MCF 10A (cell line): ENCODE measurements around the gene CLECL1. TPM values are rescaled to one million over a fixed set of nuclear protein-coding genes. Genes with fewer than 3 reads are reported as not detected.

Source experiments
- BruUV-seq: library from RNA; stranded (reverse); fragments of 400-500 nt; replicated peaks from 2 replicates; lab custom pipeline; 2021; lab: Mats Ljungman, UMichigan
- CTCF ChIA-PET: fragments of 300-600 bp; sonication (Branson Sonifier 250); formaldehyde crosslinking; extraction: SDS; loops from one replicate; lab custom pipeline; 2021; ENCODE audit warnings: antibody characterized with exemption, inconsistent platforms; lab: Yijun Ruan, JAX
- POLR2A ChIA-PET: fragments of 300-600, 350-650 bp; sonication (Branson Sonifier 250); formaldehyde crosslinking; extraction: SDS; loops from one replicate; lab custom pipeline; 2020; ENCODE audit warnings: antibody characterized with exemption, inconsistent platforms; lab: Yijun Ruan, JAX
- DNase-seq: peaks from one replicate; pipeline ENCODE4 v3.0.0-alpha.2; 2018; ENCODE audit not compliant: unreplicated experiment
- H3K27ac Mint-ChIP-seq: one replicate; pipeline ENCODE4 v1.8.0; 2022; ENCODE audit warnings: mild to moderate bottlenecking, low read depth, mixed read lengths; ENCODE audit not compliant: unreplicated experiment
- H3K27me3 Mint-ChIP-seq: one replicate; pipeline ENCODE4 v1.8.0; 2022; ENCODE audit warnings: mixed read lengths; ENCODE audit not compliant: insufficient read depth, unreplicated experiment
- H3K36me3 Mint-ChIP-seq: one replicate; pipeline ENCODE4 v1.8.0; 2022; ENCODE audit warnings: mild to moderate bottlenecking, moderate library complexity, mixed read lengths; ENCODE audit not compliant: insufficient read depth, unreplicated experiment
- H3K4me1 Mint-ChIP-seq: one replicate; pipeline ENCODE4 v1.8.0; 2022; ENCODE audit warnings: mixed read lengths; ENCODE audit not compliant: insufficient read depth, unreplicated experiment
- H3K4me3 Mint-ChIP-seq: one replicate; pipeline ENCODE4 v1.8.0; 2022; ENCODE audit warnings: mild to moderate bottlenecking, moderate library complexity, mixed read lengths; ENCODE audit not compliant: unreplicated experiment
- H3K9me3 Mint-ChIP-seq: one replicate; pipeline ENCODE4 v1.8.0; 2022; ENCODE audit warnings: mixed read lengths; ENCODE audit not compliant: unreplicated experiment
- CTCF ChIP-seq: fragments of 200-600 bp; IDR thresholded peaks from one replicate; pipeline ENCODE4 v1.8.0; 2022; ENCODE audit warnings: antibody characterized with exemption, mild to moderate bottlenecking; ENCODE audit not compliant: unreplicated experiment
- intact Hi-C: fragments of 100-400 bp; cut with micrococcal nuclease; formaldehyde crosslinking; loops from 2 replicates; pipeline ENCODE4 v1.14.1; 2022
- total RNA-seq: library from RNA; stranded (reverse); gene quantifications from 2 replicates; pipeline ENCODE4 v1.2.3, GENCODE V29; 2022

CLECL1 gene
- total RNA-seq, 1 experiment from 2014 or later, result not detected

DNA sequence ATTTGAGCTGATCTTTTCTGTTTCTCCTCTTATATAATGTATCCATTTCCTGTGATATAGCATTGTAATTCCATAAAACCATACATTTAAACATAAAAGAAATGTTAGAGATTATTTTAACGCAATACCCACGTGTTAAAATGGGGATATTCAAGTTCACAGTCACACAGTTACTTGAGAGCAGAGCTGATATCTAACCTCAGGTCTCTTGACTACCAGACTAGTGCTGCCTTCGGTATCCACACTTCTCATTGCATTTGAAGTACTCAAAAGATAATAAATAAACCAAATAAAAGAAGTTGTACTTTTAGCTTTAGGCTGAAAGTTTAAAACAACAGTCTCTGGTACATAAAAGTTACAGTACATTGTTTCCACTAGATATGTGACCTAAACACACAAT is 2.9 kb downstream of the CLECL1 start:
- H3K36me3 Mint-ChIP-seq, result no peaks in the 10 kb centered on the region
- intact Hi-C loops, result no loop called here
- ChIA-PET POLR2A (interaction anchor here (0.6 to 1.3 kb wide), 3 partner anchors 9 to 90 kb away, joined by 3 read pairs; no protein-coding TSS in a partner anchor), CTCF (interaction anchor here (0.6 to 2.8 kb wide), 6 partner anchors 13 to 174 kb away, joined by 3 to 17 read pairs (median 4); no protein-coding TSS in a partner anchor)
- H3K9me3 Mint-ChIP-seq, result no peaks in the 10 kb centered on the region
- no peak overlapping the region for H3K27ac Mint-ChIP-seq
- TF ChIP-seq CTCF, result no peak
- DNase-seq, result no peak
- H3K4me1 Mint-ChIP-seq, result peaks cover 11% of the 10 kb centered on the region
- no TSS peak for BruUV-seq
- H3K27me3 Mint-ChIP-seq, result no peaks in the 10 kb centered on the region
- no peak overlapping the region for H3K4me3 Mint-ChIP-seq

GRCh38 chr12:9729082-9729481 is 3.8 kb downstream of the CLECL1 start:
- ChIA-PET POLR2A (interaction anchor here (1.0 kb wide), 1 partner anchor 89 kb away, joined by 3 read pairs; no protein-coding TSS in a partner anchor), CTCF (interaction anchor here (0.6 to 2.8 kb wide), 3 partner anchors 14 to 50 kb away, joined by 5 to 17 read pairs (median 14); no protein-coding TSS in a partner anchor)
- intact Hi-C loops, result no loop called here
- H3K4me3 Mint-ChIP-seq, result no peak overlapping the region
- peaks cover 11% of the 10 kb centered on the region for H3K4me1 Mint-ChIP-seq
- no peak overlapping the region for H3K27ac Mint-ChIP-seq
- H3K36me3 Mint-ChIP-seq, result no peaks in the 10 kb centered on the region
- H3K9me3 Mint-ChIP-seq, result no peaks in the 10 kb centered on the region
- no peaks in the 10 kb centered on the region for H3K27me3 Mint-ChIP-seq
- no TSS peak for BruUV-seq
- no peak for TF ChIP-seq CTCF
- DNase-seq, result no peak

GRCh38 chr12:9727813-9728212 is 5.1 kb downstream of the CLECL1 start:
- intact Hi-C loops, result no loop called here
- H3K9me3 Mint-ChIP-seq, result no peaks in the 10 kb centered on the region
- TF ChIP-seq CTCF, result no peak
- ChIA-PET CTCF (interaction anchor here (0.6 to 1.0 kb wide), 2 partner anchors 15 to 197 kb away, joined by 3 to 5 read pairs; no protein-coding TSS in a partner anchor), POLR2A (no interaction called here)
- H3K4me3 Mint-ChIP-seq, result no peak overlapping the region
- no peaks in the 10 kb centered on the region for H3K27me3 Mint-ChIP-seq
- no peak overlapping the region for H3K27ac Mint-ChIP-seq
- no TSS peak for BruUV-seq
- H3K36me3 Mint-ChIP-seq, result no peaks in the 10 kb centered on the region
- peaks cover 11% of the 10 kb centered on the region for H3K4me1 Mint-ChIP-seq
- DNase-seq, result no peak

- intact Hi-C loops, result no loop called here
- ChIA-PET POLR2A (interaction anchor here (0.6 to 1.1 kb wide), 7 partner anchors 14 to 435 kb away, joined by 3 to 6 read pairs (median 4); no protein-coding TSS in a partner anchor), CTCF (interaction anchor here (0.6 to 2.1 kb wide), 8 partner anchors 17 to 395 kb away, joined by 3 to 8 read pairs (median 4); no protein-coding TSS in a partner anchor)
- no peaks in the 10 kb centered on the region for H3K27me3 Mint-ChIP-seq
- peak overlapping the region; percentile 49 for H3K27ac Mint-ChIP-seq
- no TSS peak for BruUV-seq
- H3K4me3 Mint-ChIP-seq, result no peak overlapping the region
- peaks cover 20% of the 10 kb centered on the region for H3K4me1 Mint-ChIP-seq
- TF ChIP-seq CTCF, result no peak
- H3K36me3 Mint-ChIP-seq, result no peaks in the 10 kb centered on the region
- no peaks in the 10 kb centered on the region for H3K9me3 Mint-ChIP-seq
- peak; percentile 29 for DNase-seq
These were observed 7.6 kb downstream of the CLECL1 start for GRCh38 chr12:9725213-9725870.
